OCI-LY7 (cell line): ENCODE results near the gene SLC35G1. TPM values are rescaled to one million over a fixed set of nuclear protein-coding genes. Genes with fewer than 3 reads are reported as not detected.

ENCODE experiments used
- BruUV-seq: library from RNA; stranded (reverse); fragments of 400-500 nt; replicated peaks from 2 replicates; lab custom pipeline; 2021; lab: Mats Ljungman, UMichigan
- CTCF ChIA-PET: fragments of 300-600 bp; sonication (Branson Sonifier 250); formaldehyde crosslinking; loops from one replicate; lab custom pipeline; 2022; ENCODE audit warnings: antibody characterized with exemption; ENCODE audit not compliant: unreplicated experiment; lab: Charles Lee
- POLR2A ChIA-PET: fragments of 300-600 bp; sonication (Branson Sonifier 250); formaldehyde crosslinking; loops from one replicate; lab custom pipeline; 2022; ENCODE audit warnings: antibody characterized with exemption; lab: Charles Lee
- DNase-seq: peaks from one replicate; pipeline ENCODE4 v3.0.0-alpha.2; 2015; ENCODE audit warnings: low spot score
- H2AFZ ChIP-seq: fragments of 200-600 bp; sonication (generic), shearing (Covaris generic); 2 replicates; pipeline ENCODE4 v1.6.1; 2014; ENCODE audit warnings: mild to moderate bottlenecking, antibody characterized with exemption, low read length, moderate library complexity
- H3K27ac ChIP-seq: fragments of 200-600 bp; sonication (generic); 2 replicates; pipeline ENCODE4 v1.5.1; 2014; ENCODE audit warnings: mixed run types, low read depth, mild to moderate bottlenecking, moderate library complexity, low read length, inconsistent platforms; ENCODE audit not compliant: poor library complexity, severe bottlenecking
- H3K36me3 ChIP-seq: fragments of 200-600 bp; sonication (generic); 2 replicates; pipeline ENCODE4 v1.6.1; 2014; ENCODE audit warnings: mild to moderate bottlenecking, antibody characterized with exemption, low read length, moderate library complexity, mixed read lengths; ENCODE audit not compliant: insufficient read depth
- H3K4me1 ChIP-seq: fragments of 200-600 bp; sonication (generic); 2 replicates; pipeline ENCODE4 v1.5.1; 2014; ENCODE audit warnings: mild to moderate bottlenecking, low read length; ENCODE audit not compliant: insufficient read depth, poor library complexity, severe bottlenecking
- H3K4me2 ChIP-seq: fragments of 200-600 bp; sonication (generic); 2 replicates; pipeline ENCODE4 v1.6.1; 2014; ENCODE audit warnings: mild to moderate bottlenecking, low read length
- H3K4me3 ChIP-seq: fragments of 200-600 bp; sonication (generic); 2 replicates; pipeline ENCODE4 v1.5.1; 2014; ENCODE audit warnings: mild to moderate bottlenecking, low read depth, low read length; ENCODE audit not compliant: poor library complexity, severe bottlenecking
- H3K79me2 ChIP-seq: fragments of 200-600 bp; sonication (generic); 2 replicates; pipeline ENCODE4 v1.6.1; 2016; ENCODE audit warnings: low read depth, mild to moderate bottlenecking, low read length, moderate library complexity, mixed read lengths; ENCODE audit not compliant: insufficient read depth
- H3K9me2 ChIP-seq: fragments of 200-600 bp; sonication (generic); 2 replicates; pipeline ENCODE4 v1.6.1; 2016; ENCODE audit warnings: mild to moderate bottlenecking, low read length, mixed read lengths; ENCODE audit not compliant: insufficient read depth
- H3K9me3 ChIP-seq: fragments of 200-600 bp; sonication (generic); 2 replicates; pipeline ENCODE4 v1.6.1; 2014; ENCODE audit warnings: mild to moderate bottlenecking, mixed run types, low read length, mixed read lengths
- H4K20me1 ChIP-seq: fragments of 200-600 bp; sonication (generic); 2 replicates; pipeline ENCODE4 v1.6.1; 2014; ENCODE audit warnings: mild to moderate bottlenecking, antibody characterized with exemption, low read length, moderate library complexity, mixed read lengths; ENCODE audit not compliant: insufficient read depth
- EZH2phosphoT487 ChIP-seq: fragments of 200-600 bp; sonication (generic); IDR thresholded peaks from 2 replicates; pipeline ENCODE4 v1.6.1; 2018; ENCODE audit warnings: low read depth, borderline replicate concordance, mild to moderate bottlenecking, mixed run types, antibody characterized with exemption, low read length, moderate library complexity, mixed read lengths
- intact Hi-C: fragments of 100-400 bp; cut with micrococcal nuclease; formaldehyde crosslinking; loops from one replicate; pipeline ENCODE4 v1.10.0; 2022; ENCODE audit not compliant: unreplicated experiment
- total RNA-seq, 2 experiments: library from RNA; depleted of rRNA in 1 of 2; stranded (reverse); fragments of >200 nt in 1 of 2; shearing (Covaris generic) in 1 of 2; gene quantifications; 2 replicates each; pipeline ENCODE4 v1.2.3, GENCODE V29; 2014 to 2022
- TF ChIP-seq, protein P1 (sequence below): fragments of 200-600 bp; sonication (generic); conservative IDR thresholded peaks from 2 replicates; pipeline ENCODE4 v1.5.1; 2014; ENCODE audit warnings: mild to moderate bottlenecking, antibody characterized with exemption, low read length, moderate library complexity, mixed read lengths

Gene SLC35G1
- total RNA-seq, 2 experiments from 2014 or later, result 5.9 to 6.0 TPM

GRCh38 chr10:93912444-93912843 is 18.7 kb downstream of the SLC35G1 start:
- BruUV-seq, result no TSS peak
- Histone ChIP-seq H3K4me2 (no peak overlapping the region), H2AFZ (no peak overlapping the region), H3K79me2 (no peaks in the 10 kb centered on the region), H4K20me1 (no peaks in the 10 kb centered on the region), H3K4me3 (no peak overlapping the region), H3K4me1 (no peaks in the 10 kb centered on the region), H3K27ac (no peak overlapping the region), H3K36me3 (no peaks in the 10 kb centered on the region; the same call in 1 of the 2 replicates), H3K9me3 (no peaks in the 10 kb centered on the region), H3K9me2 (no peaks in the 10 kb centered on the region)
- DNase-seq, result no peak
- CTCF ChIA-PET, result no interaction called here
- no peak for TF ChIP-seq EZH2phosphoT487
- TF ChIP-seq, protein P1, sequence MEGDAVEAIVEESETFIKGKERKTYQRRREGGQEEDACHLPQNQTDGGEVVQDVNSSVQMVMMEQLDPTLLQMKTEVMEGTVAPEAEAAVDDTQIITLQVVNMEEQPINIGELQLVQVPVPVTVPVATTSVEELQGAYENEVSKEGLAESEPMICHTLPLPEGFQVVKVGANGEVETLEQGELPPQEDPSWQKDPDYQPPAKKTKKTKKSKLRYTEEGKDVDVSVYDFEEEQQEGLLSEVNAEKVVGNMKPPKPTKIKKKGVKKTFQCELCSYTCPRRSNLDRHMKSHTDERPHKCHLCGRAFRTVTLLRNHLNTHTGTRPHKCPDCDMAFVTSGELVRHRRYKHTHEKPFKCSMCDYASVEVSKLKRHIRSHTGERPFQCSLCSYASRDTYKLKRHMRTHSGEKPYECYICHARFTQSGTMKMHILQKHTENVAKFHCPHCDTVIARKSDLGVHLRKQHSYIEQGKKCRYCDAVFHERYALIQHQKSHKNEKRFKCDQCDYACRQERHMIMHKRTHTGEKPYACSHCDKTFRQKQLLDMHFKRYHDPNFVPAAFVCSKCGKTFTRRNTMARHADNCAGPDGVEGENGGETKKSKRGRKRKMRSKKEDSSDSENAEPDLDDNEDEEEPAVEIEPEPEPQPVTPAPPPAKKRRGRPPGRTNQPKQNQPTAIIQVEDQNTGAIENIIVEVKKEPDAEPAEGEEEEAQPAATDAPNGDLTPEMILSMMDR, result no peak
- intact Hi-C loops, result no loop called here
- POLR2A ChIA-PET, result no interaction called here

- no peaks in the 10 kb centered on the region for H3K4me1 ChIP-seq
- H4K20me1 ChIP-seq, result no peaks in the 10 kb centered on the region
- ChIA-PET POLR2A (no interaction called here), CTCF (no interaction called here)
- H3K36me3 ChIP-seq, result no peaks in the 10 kb centered on the region
- H3K79me2 ChIP-seq, result no peaks in the 10 kb centered on the region
- H2AFZ ChIP-seq, result no peak overlapping the region
- H3K4me2 ChIP-seq, result no peak overlapping the region
- no peak for TF ChIP-seq EZH2phosphoT487
- TF ChIP-seq, protein P1, result no peak
- intact Hi-C loops, result no loop called here
- no peak for DNase-seq
- H3K9me2 ChIP-seq, result no peaks in the 10 kb centered on the region
- H3K4me3 ChIP-seq, result no peak overlapping the region
- H3K9me3 ChIP-seq, result no peaks in the 10 kb centered on the region
- no peak overlapping the region for H3K27ac ChIP-seq
- BruUV-seq, result no TSS peak
Measured at GRCh38 chr10:93913706-93914105, 19.9 kb downstream of the SLC35G1 start.

DNA sequence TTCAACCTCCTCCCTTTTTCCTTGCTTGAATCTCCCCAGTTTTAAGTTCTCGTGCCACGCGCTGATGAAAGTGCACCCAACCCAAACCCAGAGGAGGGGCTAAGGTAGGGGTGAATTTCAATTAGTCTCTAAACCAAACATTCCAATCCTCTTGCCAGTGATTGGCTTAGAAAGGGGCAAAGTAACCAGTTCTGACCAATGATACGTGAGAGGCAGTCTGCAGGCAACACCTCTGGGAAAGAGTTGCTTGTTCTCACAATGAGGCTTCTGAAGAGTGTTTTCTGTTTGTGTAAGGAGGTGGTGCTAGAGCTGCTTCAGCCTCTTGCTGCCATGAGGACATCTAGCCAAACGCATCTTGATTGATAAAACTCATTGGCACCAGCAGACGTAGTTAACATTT is 21.8 kb downstream of the SLC35G1 start:
- CTCF ChIA-PET, result no interaction called here
- Histone ChIP-seq H3K4me1 (no peaks in the 10 kb centered on the region), H3K27ac (no peak overlapping the region), H3K36me3 (no peaks in the 10 kb centered on the region), H3K9me3 (no peaks in the 10 kb centered on the region), H3K9me2 (no peaks in the 10 kb centered on the region), H3K4me3 (no peak overlapping the region), H3K4me2 (no peak overlapping the region), H3K79me2 (no peaks in the 10 kb centered on the region), H4K20me1 (no peaks in the 10 kb centered on the region), H2AFZ (no peak overlapping the region)
- POLR2A ChIA-PET, result no interaction called here
- BruUV-seq, result no TSS peak
- intact Hi-C loops, result no loop called here
- no peak for DNase-seq
- no peak for TF ChIP-seq EZH2phosphoT487
- TF ChIP-seq, protein P1, result no peak
